Mesendoderm (in vitro differentiated cells): ENCODE measurements around the gene SPOCK1.

Experiments
- DNase-seq: peaks from one replicate; pipeline ENCODE4 v3.0.0; 2013
- H2AK5ac ChIP-seq: 2 replicates; pipeline ENCODE4 v1.6.1; 2013; ENCODE audit warnings: low read length, inconsistent platforms
- H2BK120ac ChIP-seq: 2 replicates; pipeline ENCODE4 v1.6.1; 2013; ENCODE audit warnings: low read depth, mild to moderate bottlenecking, low read length, moderate library complexity, mixed read lengths
- H2BK15ac ChIP-seq: replicated peaks from 2 replicates; pipeline ENCODE4 v1.6.1; 2013; ENCODE audit warnings: low read depth, mild to moderate bottlenecking, moderate library complexity
- H2BK5ac ChIP-seq: 2 replicates; pipeline ENCODE4 v1.6.1; 2013; ENCODE audit warnings: low read length, inconsistent platforms
- H3K18ac ChIP-seq: 2 replicates; pipeline ENCODE4 v1.6.1; 2013; ENCODE audit warnings: mild to moderate bottlenecking, low read length, mixed read lengths
- H3K23ac ChIP-seq: one replicate; pipeline ENCODE4 v1.6.1; 2013; ENCODE audit warnings: low read length
- H3K27ac ChIP-seq: 2 replicates; pipeline ENCODE4 v1.5.1; 2013; ENCODE audit warnings: low read depth, mild to moderate bottlenecking, inconsistent platforms, low read length, moderate library complexity
- H3K27me3 ChIP-seq: 2 replicates; pipeline ENCODE4 v1.6.1; 2013; ENCODE audit warnings: low read length, control low read depth, mild to moderate bottlenecking, inconsistent platforms; ENCODE audit not compliant: insufficient read depth, poor library complexity
- H3K36me3 ChIP-seq: 2 replicates; pipeline ENCODE4 v1.6.1; 2013; ENCODE audit warnings: low read length, inconsistent platforms; ENCODE audit not compliant: control insufficient read depth, insufficient read depth
- H3K4ac ChIP-seq: one replicate; pipeline ENCODE4 v1.6.1; 2013; ENCODE audit warnings: low read depth, mild to moderate bottlenecking, low read length, moderate library complexity
- H3K4me1 ChIP-seq: 2 replicates; pipeline ENCODE4 v1.6.1; 2013; ENCODE audit warnings: low read depth, low read length, inconsistent platforms; ENCODE audit not compliant: control insufficient read depth
- H3K4me2 ChIP-seq: 2 replicates; pipeline ENCODE4 v1.6.1; 2013; ENCODE audit warnings: low read length
- H3K4me3 ChIP-seq: 2 replicates; pipeline ENCODE4 v1.5.1; 2013; ENCODE audit warnings: mild to moderate bottlenecking, low read length
- H3K56ac ChIP-seq: one replicate; pipeline ENCODE4 v1.6.1; 2013; ENCODE audit warnings: low read length
- H3K79me1 ChIP-seq: 2 replicates; pipeline ENCODE4 v1.6.1; 2013; ENCODE audit warnings: low read length, inconsistent platforms
- H3K79me2 ChIP-seq: 2 replicates; pipeline ENCODE4 v1.6.1; 2013; ENCODE audit warnings: mild to moderate bottlenecking, low read length; ENCODE audit not compliant: control insufficient read depth, insufficient read depth
- H3K9ac ChIP-seq: 2 replicates; pipeline ENCODE4 v1.6.1; 2013; ENCODE audit warnings: low read length, inconsistent platforms
- H4K5ac ChIP-seq: one replicate; pipeline ENCODE4 v1.6.1; 2013; ENCODE audit warnings: low read length
- H4K8ac ChIP-seq: one replicate; pipeline ENCODE4 v1.6.1; 2013; ENCODE audit warnings: low read depth, mild to moderate bottlenecking, control low read depth, low read length, moderate library complexity
- WGBS: extraction: QIAGEN DNeasy Blood & Tissue Kit; methylation state at CpG from one replicate; pipeline ENCODE4 v1.1.7; 2013; ENCODE audit warnings: low lambda C conversion rate, missing lambda C conversion rate; ENCODE audit not compliant: insufficient coverage; ENCODE audit errors: extremely low coverage; 5-methylcytosine and 5-hydroxymethylcytosine counted together

Gene SPOCK1

GRCh38 chr5:137462816-137463520, 36.2 kb downstream of the SPOCK1 start:
- no peak overlapping the region for H2AK5ac ChIP-seq
- H3K36me3 ChIP-seq, result no peaks in the 10 kb centered on the region
- H2BK5ac ChIP-seq, result no peak overlapping the region
- H3K4me3 ChIP-seq, result no peak overlapping the region
- no peak overlapping the region for H3K9ac ChIP-seq
- no CpG with 5 or more reads among the region's 4 CpGs for WGBS
- no peak overlapping the region for H3K56ac ChIP-seq
- no peak overlapping the region for H2BK120ac ChIP-seq
- H4K5ac ChIP-seq, result no peak overlapping the region
- no peak overlapping the region for H3K4ac ChIP-seq
- H3K79me1 ChIP-seq, result no peaks in the 10 kb centered on the region
- H3K18ac ChIP-seq, result no peak overlapping the region
- no peak for DNase-seq
- H3K27ac ChIP-seq, result no peak overlapping the region
- no peaks in the 10 kb centered on the region for H3K4me1 ChIP-seq
- no peak overlapping the region for H3K4me2 ChIP-seq
- H3K23ac ChIP-seq, result no peak overlapping the region
- no peak overlapping the region for H4K8ac ChIP-seq
- no peak overlapping the region for H2BK15ac ChIP-seq
- no peaks in the 10 kb centered on the region for H3K79me2 ChIP-seq
- H3K27me3 ChIP-seq, result no peaks in the 10 kb centered on the region

- WGBS, result no CpG with 5 or more reads among the region's 5 CpGs
- H3K56ac ChIP-seq, result no peak overlapping the region
- no peaks in the 10 kb centered on the region for H3K79me2 ChIP-seq
- H3K27me3 ChIP-seq, result no peaks in the 10 kb centered on the region
- H2BK5ac ChIP-seq, result no peak overlapping the region
- H3K4me1 ChIP-seq, result no peaks in the 10 kb centered on the region
- no peak overlapping the region for H4K8ac ChIP-seq
- no peak overlapping the region for H3K23ac ChIP-seq
- no peak overlapping the region for H4K5ac ChIP-seq
- H3K4ac ChIP-seq, result no peak overlapping the region
- DNase-seq, result no peak
- H2AK5ac ChIP-seq, result no peak overlapping the region
- no peaks in the 10 kb centered on the region for H3K36me3 ChIP-seq
- H3K18ac ChIP-seq, result no peak overlapping the region
- no peak overlapping the region for H2BK15ac ChIP-seq
- H3K4me2 ChIP-seq, result no peak overlapping the region
- no peak overlapping the region for H3K27ac ChIP-seq
- H3K79me1 ChIP-seq, result no peaks in the 10 kb centered on the region
- no peak overlapping the region for H3K4me3 ChIP-seq
- no peak overlapping the region for H2BK120ac ChIP-seq
- H3K9ac ChIP-seq, result no peak overlapping the region
These were observed 36.9 kb downstream of the SPOCK1 start for GRCh38 chr5:137462265-137462590.

DNA sequence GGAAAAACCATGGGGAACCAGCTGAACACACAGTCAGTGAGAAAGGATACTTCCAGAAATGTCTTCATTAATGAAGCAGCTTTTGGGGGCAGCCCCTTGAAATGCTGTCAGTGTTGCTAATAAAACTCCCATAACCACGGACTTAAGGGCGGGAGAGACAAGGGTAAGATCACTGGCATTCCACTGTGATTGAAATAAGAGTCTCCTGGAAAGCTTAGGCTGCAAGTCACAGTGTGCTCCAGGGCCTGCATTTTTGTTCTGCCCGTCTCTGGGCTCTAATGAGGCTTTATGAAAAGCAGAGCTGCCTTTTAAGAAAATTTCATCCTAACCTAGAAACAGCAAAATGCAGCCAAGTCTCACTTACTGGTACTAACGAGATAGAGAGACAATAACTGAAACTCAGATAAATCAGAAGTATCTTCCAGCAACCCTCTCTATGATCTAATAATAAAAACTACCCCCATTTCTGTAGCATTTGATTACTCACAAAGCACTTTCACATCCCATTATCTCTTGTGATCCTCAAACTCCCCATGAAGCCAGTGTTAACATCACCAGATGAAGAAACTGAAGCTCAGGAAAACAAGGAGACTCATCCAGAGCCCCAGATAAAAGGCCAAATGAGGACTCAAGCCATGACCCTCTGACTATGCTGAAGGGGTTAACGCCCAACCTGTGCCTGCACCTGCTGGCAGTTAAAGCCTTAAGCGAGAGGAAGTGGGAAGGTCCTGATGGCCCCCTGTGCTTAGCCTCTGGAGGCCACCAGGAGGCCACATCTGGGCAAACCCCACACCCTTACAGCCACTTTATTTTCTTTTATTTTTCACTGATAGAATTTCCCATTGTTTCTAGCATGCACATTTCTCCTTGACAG, 37.5 kb downstream of the SPOCK1 start:
- Histone ChIP-seq H3K4me2 (no peak overlapping the region), H3K4ac (no peak overlapping the region), H3K79me1 (no peaks in the 10 kb centered on the region), H2BK5ac (no peak overlapping the region), H3K18ac (no peak overlapping the region), H3K23ac (no peak overlapping the region), H3K56ac (no peak overlapping the region), H2BK120ac (no peak overlapping the region), H3K27me3 (no peaks in the 10 kb centered on the region), H4K8ac (no peak overlapping the region), H3K36me3 (no peaks in the 10 kb centered on the region), H4K5ac (no peak overlapping the region), H3K4me3 (no peak overlapping the region), H2AK5ac (no peak overlapping the region), H3K79me2 (no peaks in the 10 kb centered on the region), H2BK15ac (no peak overlapping the region), H3K9ac (no peak overlapping the region), H3K4me1 (no peaks in the 10 kb centered on the region), H3K27ac (no peak overlapping the region)
- DNase-seq, result peak; percentile 31
- no CpG with 5 or more reads among the region's 6 CpGs for WGBS

- H3K9ac ChIP-seq, result no peak overlapping the region
- no peak overlapping the region for H3K56ac ChIP-seq
- no peak overlapping the region for H3K4ac ChIP-seq
- H3K23ac ChIP-seq, result no peak overlapping the region
- H3K79me1 ChIP-seq, result no peaks in the 10 kb centered on the region
- no peak overlapping the region for H3K4me3 ChIP-seq
- no peaks in the 10 kb centered on the region for H3K27me3 ChIP-seq
- no peak overlapping the region for H2BK120ac ChIP-seq
- no peak overlapping the region for H2BK5ac ChIP-seq
- no peak overlapping the region for H2AK5ac ChIP-seq
- H2BK15ac ChIP-seq, result no peak overlapping the region
- H4K8ac ChIP-seq, result no peak overlapping the region
- H3K79me2 ChIP-seq, result no peaks in the 10 kb centered on the region
- H3K4me1 ChIP-seq, result no peaks in the 10 kb centered on the region
- no peak overlapping the region for H3K18ac ChIP-seq
- H3K36me3 ChIP-seq, result no peaks in the 10 kb centered on the region
- H4K5ac ChIP-seq, result no peak overlapping the region
- no peak overlapping the region for H3K27ac ChIP-seq
- no peak for DNase-seq
- H3K4me2 ChIP-seq, result no peak overlapping the region
These were observed 44.5 kb downstream of the SPOCK1 start for GRCh38 chr5:137454671-137455070.

DNA sequence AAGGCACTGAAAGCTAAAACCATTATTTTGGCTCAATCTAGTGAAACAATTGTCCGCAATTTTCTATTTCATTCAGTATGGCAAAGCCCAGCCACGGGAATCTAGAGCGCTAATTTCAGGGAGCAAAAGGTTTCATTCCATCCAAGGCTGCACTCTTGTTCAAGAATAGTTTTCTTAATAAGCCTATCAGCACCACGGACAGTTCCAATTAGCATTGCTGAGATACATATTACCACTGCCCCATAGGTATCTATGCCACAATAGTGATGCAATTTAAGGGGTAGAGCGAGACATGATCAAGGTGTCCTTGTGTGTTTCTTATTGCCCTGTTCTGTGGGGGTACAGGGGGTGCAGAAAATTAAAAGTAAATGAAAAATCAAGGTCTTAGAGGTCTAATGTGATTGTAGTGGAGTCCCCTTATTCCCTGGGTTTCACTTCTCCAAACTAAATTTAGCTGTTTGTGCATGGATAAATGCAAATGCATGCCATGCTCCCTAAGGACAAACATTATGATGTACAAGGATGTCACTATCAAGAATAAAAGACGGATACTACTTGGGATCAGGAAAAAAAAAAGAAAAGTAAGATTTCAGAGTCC, 45.5 kb downstream of the SPOCK1 start:
- Histone ChIP-seq H2BK120ac (no peak overlapping the region), H3K4me1 (no peaks in the 10 kb centered on the region), H3K79me2 (no peaks in the 10 kb centered on the region), H4K8ac (no peak overlapping the region), H3K36me3 (no peaks in the 10 kb centered on the region), H3K27ac (no peak overlapping the region), H3K23ac (no peak overlapping the region), H2BK15ac (no peak overlapping the region), H2BK5ac (no peak overlapping the region), H3K4me2 (no peak overlapping the region), H3K27me3 (no peaks in the 10 kb centered on the region), H4K5ac (no peak overlapping the region), H3K4ac (no peak overlapping the region), H3K79me1 (no peaks in the 10 kb centered on the region), H3K9ac (no peak overlapping the region), H2AK5ac (no peak overlapping the region), H3K18ac (no peak overlapping the region), H3K4me3 (no peak overlapping the region), H3K56ac (no peak overlapping the region)
- DNase-seq, result peak; percentile 63
- no CpG with 5 or more reads among the region's 6 CpGs for WGBS
